Measurements from ENCODE around the gene EFCAB12.

Gene EFCAB12

GRCh38 chr3:129428376-129429079, at the start of gene EFCAB12:
TSS of gene EFCAB12 (minus strand) at chr3:129428636. CDS start at chr3:129428488, 148 bp downstream.
- peak within 1 kb of the TSS; percentile 59 for H3K4me3 ChIP-seq (ENCODE audit: low read depth, low read length)
- peak; percentile 71 for DNase-seq (ENCODE audit: low read depth)

- no peak for DNase-seq (ENCODE audit: low read depth)
- no peak overlapping the region for H3K4me3 ChIP-seq (ENCODE audit: low read depth, low read length)
Observed at GRCh38 chr3:129476586-129476985, 48.1 kb upstream of the EFCAB12 start.

GRCh38 chr3:129475863-129476262, 47.4 kb upstream of the EFCAB12 start:
- DNase-seq (ENCODE audit: low read depth) = no peak
- H3K4me3 ChIP-seq (ENCODE audit: low read depth, low read length) = no peak overlapping the region

GRCh38 chr3:129474984-129475804, 46.8 kb upstream of the EFCAB12 start:
- DNase-seq (ENCODE audit: low read depth) = no peak
- H3K4me3 ChIP-seq (ENCODE audit: low read depth, low read length) = no peak overlapping the region

GRCh38 chr3:129473769-129474152, 45.3 kb upstream of the EFCAB12 start:
- H3K4me3 ChIP-seq (ENCODE audit: low read depth, low read length) = no peak overlapping the region
- DNase-seq (ENCODE audit: low read depth) = no peak

GRCh38 chr3:129473067-129473768, 44.8 kb upstream of the EFCAB12 start:
- no peak for DNase-seq (ENCODE audit: low read depth)
- H3K4me3 ChIP-seq (ENCODE audit: low read depth, low read length) = no peak overlapping the region

- no peak for DNase-seq (ENCODE audit: low read depth)
Observed at GRCh38 chr3:129470861-129471260, 42.4 kb upstream of the EFCAB12 start.

GRCh38 chr3:129469026-129469425, 40.6 kb upstream of the EFCAB12 start:
- DNase-seq (ENCODE audit: low read depth) = no peak

More at GRCh38 chr3:129470861-129471260, 42.4 kb upstream of the EFCAB12 start:
- H3K4me3 ChIP-seq (ENCODE audit: low read depth, low read length) = no peak overlapping the region

GRCh38 chr3:129467932-129468331, 39.5 kb upstream of the EFCAB12 start:
- H3K4me3 ChIP-seq (ENCODE audit: low read depth, low read length) = no peak overlapping the region
- DNase-seq (ENCODE audit: low read depth) = no peak

More at GRCh38 chr3:129469026-129469425, 40.6 kb upstream of the EFCAB12 start:
- no peak overlapping the region for H3K4me3 ChIP-seq (ENCODE audit: low read depth, low read length)

GRCh38 chr3:129463716-129464115, 35.3 kb upstream of the EFCAB12 start:
- DNase-seq (ENCODE audit: low read depth) = no peak

GRCh38 chr3:129463094-129463493, 34.7 kb upstream of the EFCAB12 start:
- no peak for DNase-seq (ENCODE audit: low read depth)
- no peak overlapping the region for H3K4me3 ChIP-seq (ENCODE audit: low read depth, low read length)

More at GRCh38 chr3:129463716-129464115, 35.3 kb upstream of the EFCAB12 start:
- no peak overlapping the region for H3K4me3 ChIP-seq (ENCODE audit: low read depth, low read length)

GRCh38 chr3:129462361-129462968, 34.0 kb upstream of the EFCAB12 start:
- no peak for DNase-seq (ENCODE audit: low read depth)
- H3K4me3 ChIP-seq (ENCODE audit: low read depth, low read length) = no peak overlapping the region

- H3K4me3 ChIP-seq (ENCODE audit: low read depth, low read length) = no peak overlapping the region
- no peak for DNase-seq (ENCODE audit: low read depth)
Observed at GRCh38 chr3:129461461-129462146, 33.2 kb upstream of the EFCAB12 start.

GRCh38 chr3:129461022-129461421, 32.6 kb upstream of the EFCAB12 start:
- no peak for DNase-seq (ENCODE audit: low read depth)
- no peak overlapping the region for H3K4me3 ChIP-seq (ENCODE audit: low read depth, low read length)

- no peak overlapping the region for H3K4me3 ChIP-seq (ENCODE audit: low read depth, low read length)
- DNase-seq (ENCODE audit: low read depth) = no peak
Observed at GRCh38 chr3:129460572-129460971, 32.1 kb upstream of the EFCAB12 start.

- no peak overlapping the region for H3K4me3 ChIP-seq (ENCODE audit: low read depth, low read length)
- DNase-seq (ENCODE audit: low read depth) = no peak
Observed at GRCh38 chr3:129460155-129460554, 31.7 kb upstream of the EFCAB12 start.

- no peak for DNase-seq (ENCODE audit: low read depth)
- H3K4me3 ChIP-seq (ENCODE audit: low read depth, low read length) = no peak overlapping the region
Observed at GRCh38 chr3:129453732-129454131, 25.3 kb upstream of the EFCAB12 start.

GRCh38 chr3:129449279-129450115, 21.1 kb upstream of the EFCAB12 start:
- DNase-seq (ENCODE audit: low read depth) = no peak
- no peak overlapping the region for H3K4me3 ChIP-seq (ENCODE audit: low read depth, low read length)

Data from skeletal muscle cell (primary cell).